PC-9 (cell line): ENCODE data around the gene TSHZ2.
"Not testable (repeated sequence)": the region's sequence is repeated elsewhere in the genome, so short reads cannot be mapped to it uniquely, and the experiment has no call there.

ENCODE experiments used
- CTCF ChIP-seq: fragments of 200-600 bp; sonication (generic); conservative IDR thresholded peaks from 2 replicates; pipeline ENCODE4 v1.6.1; 2017; ENCODE audit warnings: mixed run types, antibody characterized with exemption, mild to moderate bottlenecking, moderate library complexity
- EZH2 ChIP-seq: fragments of 200-600 bp; sonication (generic); IDR thresholded peaks from 2 replicates; pipeline ENCODE4 v1.8.0; 2017; ENCODE audit warnings: antibody characterized with exemption, low read depth

DNA sequence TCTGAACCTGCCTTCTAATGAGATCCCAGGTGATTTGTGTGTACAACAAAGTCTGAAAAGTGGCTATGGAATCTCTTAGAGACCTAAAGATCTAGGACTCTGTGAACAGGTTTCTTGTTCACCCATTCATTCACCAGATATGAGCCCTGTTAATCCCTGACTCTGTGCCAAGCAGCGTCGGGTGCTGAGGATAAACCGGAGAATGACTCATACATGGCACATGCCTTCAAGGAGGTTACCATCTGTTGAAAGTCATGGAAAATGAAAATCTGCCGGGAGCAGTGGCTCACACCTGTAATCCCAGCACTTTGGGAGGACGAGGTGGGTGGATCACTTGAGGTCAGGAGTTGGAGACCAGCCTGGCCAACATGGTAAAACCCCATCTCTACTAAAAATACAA lies 549.3 kb downstream of the TSHZ2 start:
- TF ChIP-seq CTCF, EZH2: not testable (repeated sequence)
